ENCODE data around the gene POLR3H. TPM values are rescaled to one million over a fixed set of nuclear protein-coding genes. Genes with fewer than 3 reads are reported as not detected.

POLR3H gene
- total RNA-seq, 1 experiment from 2014 or later = 47.6 TPM

DNA sequence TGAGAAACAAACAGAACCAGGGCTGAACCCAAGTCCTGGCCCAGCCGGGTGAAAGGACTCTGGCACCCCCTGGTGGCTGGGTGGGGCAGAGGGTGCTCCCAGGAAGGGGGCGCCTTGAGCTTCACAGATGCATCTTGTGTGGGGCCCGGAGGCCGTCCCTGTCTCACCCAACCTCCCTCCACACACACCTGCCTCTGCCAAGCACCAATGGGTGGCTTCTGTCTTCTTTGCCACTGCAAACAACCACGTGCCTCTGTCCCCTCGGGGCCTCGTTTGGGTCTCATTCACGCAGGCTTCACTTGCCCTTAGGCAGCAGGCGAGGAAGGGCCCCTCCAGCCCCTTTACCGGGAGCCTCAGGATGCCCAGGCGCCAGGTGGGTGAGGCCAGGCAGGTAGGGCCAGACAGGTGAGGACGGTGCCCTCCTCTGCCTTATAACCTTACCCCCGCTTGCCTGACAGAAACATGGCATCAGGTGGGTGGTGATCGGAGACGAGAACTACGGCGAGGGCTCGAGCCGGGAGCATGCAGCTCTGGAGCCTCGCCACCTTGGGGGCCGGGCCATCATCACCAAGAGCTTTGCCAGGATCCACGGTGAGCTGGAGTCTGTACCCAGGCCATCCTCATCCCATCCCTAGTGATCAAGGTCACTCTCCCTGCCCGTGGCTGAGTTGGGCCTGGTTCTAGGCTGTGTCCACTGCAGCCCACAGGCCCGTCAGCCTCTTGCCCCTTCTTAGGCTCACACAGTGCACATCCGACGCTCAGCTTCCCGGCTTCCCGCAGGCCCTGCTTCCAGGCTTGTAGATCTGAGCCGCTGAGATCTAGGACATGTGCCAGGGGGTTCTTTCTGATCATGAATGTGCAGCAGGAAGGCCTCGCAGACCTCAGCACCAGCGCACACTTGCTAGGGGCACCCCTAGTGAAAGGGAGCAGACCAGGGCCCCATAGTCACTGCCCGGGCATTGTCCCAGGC is 17.2 kb downstream of the POLR3H start:
- intact Hi-C loops (cut with micrococcal nuclease; ENCODE audit: unreplicated experiment) = no loop called here
- no peak overlapping the region for H3K4me3 ChIP-seq
- no peak for TF ChIP-seq EZH2 (IDR thresholded peaks at IDR 0.05; ENCODE audit: low read depth)
- TF ChIP-seq, protein P1, sequence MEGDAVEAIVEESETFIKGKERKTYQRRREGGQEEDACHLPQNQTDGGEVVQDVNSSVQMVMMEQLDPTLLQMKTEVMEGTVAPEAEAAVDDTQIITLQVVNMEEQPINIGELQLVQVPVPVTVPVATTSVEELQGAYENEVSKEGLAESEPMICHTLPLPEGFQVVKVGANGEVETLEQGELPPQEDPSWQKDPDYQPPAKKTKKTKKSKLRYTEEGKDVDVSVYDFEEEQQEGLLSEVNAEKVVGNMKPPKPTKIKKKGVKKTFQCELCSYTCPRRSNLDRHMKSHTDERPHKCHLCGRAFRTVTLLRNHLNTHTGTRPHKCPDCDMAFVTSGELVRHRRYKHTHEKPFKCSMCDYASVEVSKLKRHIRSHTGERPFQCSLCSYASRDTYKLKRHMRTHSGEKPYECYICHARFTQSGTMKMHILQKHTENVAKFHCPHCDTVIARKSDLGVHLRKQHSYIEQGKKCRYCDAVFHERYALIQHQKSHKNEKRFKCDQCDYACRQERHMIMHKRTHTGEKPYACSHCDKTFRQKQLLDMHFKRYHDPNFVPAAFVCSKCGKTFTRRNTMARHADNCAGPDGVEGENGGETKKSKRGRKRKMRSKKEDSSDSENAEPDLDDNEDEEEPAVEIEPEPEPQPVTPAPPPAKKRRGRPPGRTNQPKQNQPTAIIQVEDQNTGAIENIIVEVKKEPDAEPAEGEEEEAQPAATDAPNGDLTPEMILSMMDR (conservative IDR thresholded peaks at IDR 0.05) = peak; percentile 90
- peaks cover under 1% of the 10 kb centered on the region; the same call in 1 of the 2 replicates for H3K79me2 ChIP-seq (ENCODE audit: low read depth)
- ChIA-PET CTCF (interaction anchor here (0.5 to 1.5 kb wide), 3 partner anchors 9 to 605 kb away, joined by 3 to 5 read pairs (median 4); no protein-coding TSS in a partner anchor), POLR2A (ENCODE audit: unreplicated experiment) (interaction anchor here (0.6 kb wide), 1 partner anchor 647 kb away, joined by 32 read pairs; no protein-coding TSS in a partner anchor)
- DNase-seq = peak in 1 of 2 experiments; percentile 46
- peaks cover 30% of the 10 kb centered on the region for H3K36me3 ChIP-seq (ENCODE audit: low read depth)
- BruUV-seq (replicated peaks) = no TSS peak
- peaks cover 78% of the 10 kb centered on the region for H4K20me1 ChIP-seq (ENCODE audit: insufficient read depth)
- H3K9me2 ChIP-seq (ENCODE audit: insufficient read depth) = no peaks in the 10 kb centered on the region
- no peak overlapping the region for H3K27ac ChIP-seq
- no peaks in the 10 kb centered on the region for H3K4me1 ChIP-seq (replicated peaks; ENCODE audit: insufficient read depth)
- H3K4me2 ChIP-seq = no peak overlapping the region
- H3K27me3 ChIP-seq (ENCODE audit: insufficient read depth, low read depth) = no peaks in the 10 kb centered on the region
- H3K9me3 ChIP-seq (ENCODE audit: insufficient read depth, low read depth) = no peaks in the 10 kb centered on the region
- H2AFZ ChIP-seq = no peak overlapping the region
- H3F3A ChIP-seq (ENCODE audit: insufficient read depth, low read depth) = peaks cover 90% of the 10 kb centered on the region

DNA sequence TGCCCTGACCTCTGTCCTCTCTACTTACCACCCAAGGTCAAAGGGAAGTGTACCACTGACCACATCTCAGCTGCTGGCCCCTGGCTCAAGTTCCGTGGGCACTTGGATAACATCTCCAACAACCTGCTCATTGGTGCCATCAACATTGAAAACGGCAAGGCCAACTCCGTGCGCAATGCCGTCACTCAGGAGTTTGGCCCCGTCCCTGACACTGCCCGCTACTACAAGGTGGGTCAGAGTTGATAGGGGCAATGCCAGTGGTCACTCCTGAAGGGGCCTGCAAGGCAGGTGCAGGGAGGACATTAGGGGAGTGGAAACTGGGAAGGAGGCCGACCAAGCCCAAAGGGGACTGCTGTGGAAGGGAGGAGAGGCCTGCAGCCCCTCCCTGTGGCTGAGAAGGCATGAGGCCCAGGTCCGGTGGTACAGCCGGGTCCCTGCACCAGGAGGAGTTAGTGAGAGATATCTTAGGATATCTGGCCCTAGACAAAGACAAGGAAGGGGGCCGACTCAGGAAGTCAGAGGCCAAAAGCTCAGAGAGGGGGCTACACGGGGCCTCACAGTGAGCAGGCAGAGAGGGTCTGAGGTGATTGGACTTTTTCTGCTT is 17.9 kb downstream of the POLR3H start:
- TF ChIP-seq EZH2 (IDR thresholded peaks at IDR 0.05; ENCODE audit: low read depth) = no peak
- TF ChIP-seq, protein P1 (conservative IDR thresholded peaks at IDR 0.05) = no peak
- Histone ChIP-seq H3K4me1 (replicated peaks; ENCODE audit: insufficient read depth) (no peaks in the 10 kb centered on the region), H3K27me3 (ENCODE audit: insufficient read depth, low read depth) (no peaks in the 10 kb centered on the region), H3K79me2 (ENCODE audit: low read depth) (no peaks in the 10 kb centered on the region), H3K9me2 (ENCODE audit: insufficient read depth) (no peaks in the 10 kb centered on the region), H3K4me2 (no peak overlapping the region), H4K20me1 (ENCODE audit: insufficient read depth) (peaks cover 72% of the 10 kb centered on the region), H2AFZ (no peak overlapping the region), H3F3A (ENCODE audit: insufficient read depth, low read depth) (peaks cover 85% of the 10 kb centered on the region), H3K9me3 (ENCODE audit: insufficient read depth, low read depth) (no peaks in the 10 kb centered on the region), H3K27ac (no peak overlapping the region), H3K4me3 (no peak overlapping the region), H3K36me3 (ENCODE audit: low read depth) (peaks cover 23% of the 10 kb centered on the region)
- ChIA-PET CTCF (interaction anchor here (1.2 kb wide), 1 partner anchor 122 kb away, joined by 4 read pairs; no protein-coding TSS in a partner anchor), POLR2A (ENCODE audit: unreplicated experiment) (no interaction called here)
- no peak for DNase-seq
- BruUV-seq (replicated peaks) = no TSS peak
- intact Hi-C loops (cut with micrococcal nuclease; ENCODE audit: unreplicated experiment) = no loop called here

DNA sequence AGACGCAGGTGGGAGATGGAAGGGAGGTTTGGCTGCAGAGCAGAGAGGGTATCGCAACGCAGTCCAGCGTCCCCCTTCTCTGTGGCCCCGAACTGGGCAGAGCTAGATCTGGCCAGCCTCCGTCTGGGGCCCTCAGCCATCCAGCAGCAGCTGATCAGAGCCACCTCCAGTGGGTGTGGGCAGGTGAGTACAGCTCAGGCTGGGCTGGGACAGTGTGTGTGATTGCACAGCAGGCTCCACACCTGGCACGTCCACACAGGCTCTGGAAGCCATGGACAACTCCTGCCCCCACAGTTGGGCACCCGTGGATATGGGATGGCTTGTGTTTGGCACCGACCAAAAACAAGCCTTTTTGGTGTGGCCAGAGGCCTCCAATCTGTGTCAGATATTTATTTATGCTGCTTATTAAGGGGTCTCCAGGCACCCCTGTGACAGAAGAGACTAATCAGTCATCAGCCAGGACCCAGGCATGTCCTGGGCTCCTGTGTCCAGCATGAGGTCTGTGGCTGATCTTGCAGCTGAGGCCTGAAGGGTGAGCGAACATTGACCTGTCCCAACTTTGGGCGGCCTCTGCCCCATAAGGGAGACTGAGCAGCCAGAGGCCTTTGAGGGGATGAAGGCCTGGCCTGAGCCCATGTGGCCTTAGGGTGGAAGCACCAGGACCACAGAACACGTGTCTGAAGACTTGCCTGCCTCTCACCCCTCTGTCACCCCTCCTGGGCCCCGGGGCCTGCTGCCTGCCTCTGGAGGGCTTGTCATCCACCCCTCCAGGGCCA is 18.6 kb downstream of the POLR3H start:
- ChIA-PET CTCF (no interaction called here), POLR2A (ENCODE audit: unreplicated experiment) (no interaction called here)
- Histone ChIP-seq H3K4me1 (replicated peaks; ENCODE audit: insufficient read depth) (no peaks in the 10 kb centered on the region), H3K27ac (no peak overlapping the region), H3K4me3 (no peak overlapping the region), H3K27me3 (ENCODE audit: insufficient read depth, low read depth) (no peaks in the 10 kb centered on the region), H4K20me1 (ENCODE audit: insufficient read depth) (peaks cover 69% of the 10 kb centered on the region), H3K9me3 (ENCODE audit: insufficient read depth, low read depth) (no peaks in the 10 kb centered on the region), H3K4me2 (no peak overlapping the region), H3F3A (ENCODE audit: insufficient read depth, low read depth) (peaks cover 90% of the 10 kb centered on the region), H3K9me2 (ENCODE audit: insufficient read depth) (no peaks in the 10 kb centered on the region), H3K36me3 (ENCODE audit: low read depth) (peaks cover 27% of the 10 kb centered on the region), H3K79me2 (ENCODE audit: low read depth) (no peaks in the 10 kb centered on the region), H2AFZ (no peak overlapping the region)
- DNase-seq = no peak
- intact Hi-C loops (cut with micrococcal nuclease; ENCODE audit: unreplicated experiment) = no loop called here
- BruUV-seq (replicated peaks) = no TSS peak
- TF ChIP-seq EZH2 (IDR thresholded peaks at IDR 0.05; ENCODE audit: low read depth) = no peak
- TF ChIP-seq, protein P1 (conservative IDR thresholded peaks at IDR 0.05) = no peak

All from PC-9 (cell line).